T-helper 1 cell treated with Interleukin-12 subunit alpha and Interleukin-12 subunit beta and Interleukin-4 antibody, amounts not matched to agents 30 μg/mL and 1 μg/mL, for 36 hours (primary cell): ENCODE results near the gene VGLL4.
"Not testable (repeated sequence)": the region's sequence is repeated elsewhere in the genome, so short reads cannot be mapped to it uniquely, and the experiment has no call there.

Experiments used
- H3K27ac Mint-ChIP-seq: one replicate; pipeline ENCODE4 v1.8.0; 2021; ENCODE audit warnings: mild to moderate bottlenecking, mixed read lengths
- H3K27me3 Mint-ChIP-seq: one replicate; pipeline ENCODE4 v1.8.0; 2021; ENCODE audit warnings: low read depth, mixed read lengths
- H3K36me3 Mint-ChIP-seq: one replicate; pipeline ENCODE4 v1.8.0; 2021; ENCODE audit warnings: low read depth, mixed read lengths
- H3K4me1 Mint-ChIP-seq: one replicate; pipeline ENCODE4 v1.8.0; 2021; ENCODE audit warnings: low read depth, mixed read lengths
- H3K4me3 Mint-ChIP-seq: one replicate; pipeline ENCODE4 v1.8.0; 2021; ENCODE audit warnings: mild to moderate bottlenecking, moderate library complexity, mixed read lengths
- H3K9me3 Mint-ChIP-seq: one replicate; pipeline ENCODE4 v1.8.0; 2021; ENCODE audit warnings: mixed read lengths

The VGLL4 gene, protein sequence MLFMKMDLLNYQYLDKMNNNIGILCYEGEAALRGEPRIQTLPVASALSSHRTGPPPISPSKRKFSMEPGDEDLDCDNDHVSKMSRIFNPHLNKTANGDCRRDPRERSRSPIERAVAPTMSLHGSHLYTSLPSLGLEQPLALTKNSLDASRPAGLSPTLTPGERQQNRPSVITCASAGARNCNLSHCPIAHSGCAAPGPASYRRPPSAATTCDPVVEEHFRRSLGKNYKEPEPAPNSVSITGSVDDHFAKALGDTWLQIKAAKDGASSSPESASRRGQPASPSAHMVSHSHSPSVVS

DNA sequence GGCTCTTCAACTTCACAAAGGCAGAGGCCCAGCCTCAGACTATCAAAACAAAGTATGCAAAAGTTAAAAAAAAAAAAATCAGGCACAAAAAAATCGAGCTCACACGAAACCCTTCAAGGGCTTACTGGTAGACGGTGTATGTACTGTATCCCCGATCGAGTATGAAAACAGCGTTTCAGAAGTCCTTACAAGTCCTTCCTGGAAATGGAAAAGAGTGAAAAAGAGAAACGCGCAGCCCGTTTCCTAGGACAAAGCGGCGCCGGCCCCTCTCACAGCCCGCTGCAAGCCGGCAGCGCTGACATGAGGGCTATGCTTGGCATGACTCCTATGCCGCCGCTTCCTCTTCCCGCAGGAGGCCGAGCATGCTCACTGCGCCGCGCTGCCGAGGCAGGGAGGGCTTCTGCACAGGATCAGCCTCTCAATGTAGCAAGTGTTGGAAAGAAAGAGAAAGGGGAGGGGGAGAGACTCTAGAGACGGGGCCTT is at the start of gene VGLL4:
Gene VGLL4, minus strand, starts transcription at position 311 of the 483 bp plus-strand sequence. CDS start 397 bp downstream, outside the sequence.
- peaks cover 15% of the 10 kb centered on the region for H3K36me3 Mint-ChIP-seq
- H3K4me1 Mint-ChIP-seq, result peaks cover 27% of the 10 kb centered on the region
- peaks cover 14% of the 10 kb centered on the region for H3K27me3 Mint-ChIP-seq
- H3K4me3 Mint-ChIP-seq, result peak within 1 kb of the TSS; percentile 98
- H3K27ac Mint-ChIP-seq, result peak within 1 kb of the TSS; percentile 97
- H3K9me3 Mint-ChIP-seq, result no peaks in the 10 kb centered on the region

- Mint-ChIP-seq H3K27ac (no peak overlapping the region), H3K4me3 (no peak overlapping the region), H3K9me3 (no peaks in the 10 kb centered on the region), H3K36me3 (no peaks in the 10 kb centered on the region), H3K4me1 (no peaks in the 10 kb centered on the region), H3K27me3 (no peaks in the 10 kb centered on the region)
These were observed 48.8 kb upstream of the VGLL4 start for GRCh38 chr3:11692532-11692813.

GRCh38 chr3:11691767-11692531 is 48.2 kb upstream of the VGLL4 start:
- H3K27ac Mint-ChIP-seq, result no peak overlapping the region
- no peaks in the 10 kb centered on the region for H3K4me1 Mint-ChIP-seq
- H3K36me3 Mint-ChIP-seq, result no peaks in the 10 kb centered on the region
- H3K4me3 Mint-ChIP-seq, result no peak overlapping the region
- no peaks in the 10 kb centered on the region for H3K27me3 Mint-ChIP-seq
- no peaks in the 10 kb centered on the region for H3K9me3 Mint-ChIP-seq

- Mint-ChIP-seq H3K36me3 (no peaks in the 10 kb centered on the region), H3K9me3 (no peaks in the 10 kb centered on the region), H3K27me3 (no peaks in the 10 kb centered on the region), H3K4me1 (no peaks in the 10 kb centered on the region), H3K27ac (no peak overlapping the region), H3K4me3 (no peak overlapping the region)
These were observed 47.4 kb upstream of the VGLL4 start for GRCh38 chr3:11690863-11691766.

- Mint-ChIP-seq H3K9me3 (no peaks in the 10 kb centered on the region), H3K27ac (no peak overlapping the region), H3K4me1 (no peaks in the 10 kb centered on the region), H3K4me3 (no peak overlapping the region), H3K36me3 (no peaks in the 10 kb centered on the region), H3K27me3 (no peaks in the 10 kb centered on the region)
These were observed 46.0 kb upstream of the VGLL4 start for GRCh38 chr3:11689749-11690148.

- not testable (repeated sequence) for H3K36me3 Mint-ChIP-seq, H3K9me3 Mint-ChIP-seq, H3K4me1 Mint-ChIP-seq, H3K27me3 Mint-ChIP-seq, H3K4me3 Mint-ChIP-seq, H3K27ac Mint-ChIP-seq
These were observed 41.3 kb upstream of the VGLL4 start for GRCh38 chr3:11684980-11685379.

GRCh38 chr3:11680509-11680908 is 36.8 kb upstream of the VGLL4 start:
- no peak overlapping the region for H3K27ac Mint-ChIP-seq
- no peak overlapping the region for H3K4me3 Mint-ChIP-seq
- no peaks in the 10 kb centered on the region for H3K27me3 Mint-ChIP-seq
- H3K36me3 Mint-ChIP-seq, result no peaks in the 10 kb centered on the region
- no peaks in the 10 kb centered on the region for H3K4me1 Mint-ChIP-seq
- H3K9me3 Mint-ChIP-seq, result no peaks in the 10 kb centered on the region

GRCh38 chr3:11679964-11680363 is 36.2 kb upstream of the VGLL4 start:
- no peaks in the 10 kb centered on the region for H3K36me3 Mint-ChIP-seq
- no peaks in the 10 kb centered on the region for H3K4me1 Mint-ChIP-seq
- no peak overlapping the region for H3K27ac Mint-ChIP-seq
- H3K4me3 Mint-ChIP-seq, result no peak overlapping the region
- H3K9me3 Mint-ChIP-seq, result no peaks in the 10 kb centered on the region
- no peaks in the 10 kb centered on the region for H3K27me3 Mint-ChIP-seq

DNA sequence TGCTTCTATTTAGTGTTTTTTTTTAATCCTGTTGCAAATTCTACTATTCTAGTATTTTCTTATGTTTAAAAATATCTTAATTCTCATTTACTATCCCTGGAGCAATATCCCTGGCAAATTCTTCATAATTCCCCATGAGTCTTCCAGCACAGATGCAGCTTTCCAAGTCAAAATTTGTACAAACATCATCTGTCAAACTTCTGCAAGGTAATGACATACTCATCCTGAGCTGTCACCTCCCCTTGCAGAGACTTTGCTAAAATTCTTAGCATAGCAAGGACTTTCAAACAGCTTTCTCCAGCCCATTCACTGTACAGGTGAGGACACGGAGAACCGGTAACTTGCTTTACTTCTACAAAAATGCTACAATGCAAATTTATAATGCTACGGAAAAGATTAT is 28.6 kb upstream of the VGLL4 start:
- no peaks in the 10 kb centered on the region for H3K9me3 Mint-ChIP-seq
- no peaks in the 10 kb centered on the region for H3K4me1 Mint-ChIP-seq
- no peak overlapping the region for H3K27ac Mint-ChIP-seq
- H3K4me3 Mint-ChIP-seq, result no peak overlapping the region
- H3K36me3 Mint-ChIP-seq, result no peaks in the 10 kb centered on the region
- peaks cover 13% of the 10 kb centered on the region for H3K27me3 Mint-ChIP-seq

GRCh38 chr3:11671648-11672100 is 28.0 kb upstream of the VGLL4 start:
- no peak overlapping the region for H3K4me3 Mint-ChIP-seq
- H3K27me3 Mint-ChIP-seq, result peaks cover 13% of the 10 kb centered on the region
- no peaks in the 10 kb centered on the region for H3K9me3 Mint-ChIP-seq

GRCh38 chr3:11668243-11669235 is 24.8 kb upstream of the VGLL4 start:
- Mint-ChIP-seq H3K36me3 (no peaks in the 10 kb centered on the region), H3K9me3 (no peaks in the 10 kb centered on the region), H3K4me1 (no peaks in the 10 kb centered on the region), H3K27me3 (peaks cover 7% of the 10 kb centered on the region), H3K27ac (no peak overlapping the region), H3K4me3 (no peak overlapping the region)

More at GRCh38 chr3:11671648-11672100, 28.0 kb upstream of the VGLL4 start:
- H3K36me3 Mint-ChIP-seq, result no peaks in the 10 kb centered on the region
- no peak overlapping the region for H3K27ac Mint-ChIP-seq
- H3K4me1 Mint-ChIP-seq, result no peaks in the 10 kb centered on the region

DNA sequence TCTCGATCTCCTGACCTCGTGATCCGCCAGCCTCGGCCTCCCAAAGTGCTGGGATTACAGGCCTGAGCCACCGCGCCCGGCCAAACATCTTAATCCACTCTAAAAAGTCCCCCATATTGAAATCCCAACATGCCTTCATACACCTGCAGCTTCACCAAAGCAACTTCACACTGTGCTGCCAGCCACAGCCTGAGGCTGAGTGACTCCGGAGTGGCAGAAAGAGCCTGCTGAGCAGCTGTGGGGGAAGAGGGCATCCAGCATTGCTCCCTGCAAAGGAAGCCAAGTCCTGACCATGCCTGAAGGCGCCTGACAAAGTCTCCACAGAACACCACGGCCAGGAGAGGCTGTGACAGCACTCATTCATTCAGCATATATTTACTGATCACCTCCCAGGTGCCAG is 21.6 kb upstream of the VGLL4 start:
- Mint-ChIP-seq H3K27ac (no peak overlapping the region), H3K27me3 (no peaks in the 10 kb centered on the region), H3K4me3 (no peak overlapping the region), H3K9me3 (no peaks in the 10 kb centered on the region), H3K4me1 (no peaks in the 10 kb centered on the region), H3K36me3 (no peaks in the 10 kb centered on the region)

DNA sequence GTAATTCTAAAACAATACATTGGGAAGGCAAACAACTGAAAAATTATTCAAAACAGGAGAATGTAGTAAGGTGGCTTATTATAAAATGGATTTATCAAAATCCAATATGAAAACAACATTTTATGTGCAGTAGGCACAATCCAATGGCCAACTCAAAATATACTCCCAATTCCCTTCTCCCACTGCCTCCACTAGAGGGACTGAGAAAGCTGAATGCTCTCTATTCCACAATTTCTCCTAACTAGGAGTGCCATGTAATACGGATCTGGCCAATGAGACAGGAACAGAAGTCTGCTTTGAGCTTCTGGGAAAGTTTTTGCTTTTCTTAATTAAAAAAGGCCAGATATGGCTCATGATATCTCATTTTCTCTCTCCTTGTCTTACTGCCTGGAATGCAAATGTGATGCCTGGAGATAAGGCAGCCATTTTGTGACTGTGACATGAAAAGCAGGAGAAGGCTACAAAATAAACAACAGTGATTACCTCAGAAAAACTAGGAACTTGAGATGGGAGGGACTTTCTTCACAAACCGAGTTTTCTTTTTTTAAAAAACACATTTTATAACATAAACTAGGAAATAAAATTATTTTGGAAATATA is 18.8 kb upstream of the VGLL4 start:
- Mint-ChIP-seq H3K4me3 (no peak overlapping the region), H3K9me3 (no peaks in the 10 kb centered on the region), H3K27me3 (no peaks in the 10 kb centered on the region), H3K4me1 (no peaks in the 10 kb centered on the region), H3K27ac (no peak overlapping the region), H3K36me3 (no peaks in the 10 kb centered on the region)
